Measurements from ENCODE around the gene KIFC3. TPM values are rescaled to one million over a fixed set of nuclear protein-coding genes. Genes with fewer than 3 reads are reported as not detected.
A peak's percentile ranks its signal among the peaks of the same experiment; 100 is the strongest.

The KIFC3 gene
- total RNA-seq, 6 experiments from 2014 or later = 51.8 to 81.5 (median 72.7) TPM

DNA sequence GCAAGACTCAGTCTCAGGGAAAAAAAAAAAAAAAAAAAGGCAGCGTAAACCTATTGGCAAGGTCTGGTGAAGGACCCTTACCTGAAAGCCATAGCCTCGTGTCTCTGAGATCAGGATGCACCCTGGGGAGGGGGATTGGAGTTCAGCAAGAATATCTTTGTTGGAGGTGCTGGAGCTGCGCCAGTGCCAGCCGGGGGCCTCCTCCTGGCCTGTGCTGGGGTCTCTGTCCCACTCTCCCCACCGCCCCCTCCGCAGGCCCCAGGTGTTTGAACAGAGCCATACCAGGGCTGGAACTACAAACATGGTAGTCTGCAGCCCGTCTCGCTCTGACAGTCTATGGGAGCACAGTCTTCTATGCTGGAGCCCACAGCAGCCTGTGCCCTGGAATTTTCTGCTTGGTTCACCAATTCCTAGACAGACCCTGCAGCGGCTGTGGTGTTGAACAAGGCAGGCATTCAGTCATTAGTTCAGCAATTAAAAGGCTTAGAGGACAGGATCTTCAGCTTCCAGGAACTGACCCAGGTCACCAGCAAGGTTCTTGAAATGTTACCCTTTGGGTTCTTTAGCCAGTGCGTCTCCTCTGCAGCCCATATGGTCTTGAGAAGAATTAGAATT is 42.2 kb upstream of the KIFC3 start:
- Mint-ChIP-seq H3K27me3 (ENCODE audit: insufficient read depth) (peaks cover 28% of the 10 kb centered on the region), H3K36me3 (ENCODE audit: low read depth) (no peaks in the 10 kb centered on the region), H3K4me1 (ENCODE audit: low read depth) (peaks cover 7% of the 10 kb centered on the region; the same call in 1 of the 2 replicates), H3K9me3 (no peaks in the 10 kb centered on the region), H3K27ac (no peak overlapping the region), H3K4me3 (no peak overlapping the region)
- TF ChIP-seq, protein P1, sequence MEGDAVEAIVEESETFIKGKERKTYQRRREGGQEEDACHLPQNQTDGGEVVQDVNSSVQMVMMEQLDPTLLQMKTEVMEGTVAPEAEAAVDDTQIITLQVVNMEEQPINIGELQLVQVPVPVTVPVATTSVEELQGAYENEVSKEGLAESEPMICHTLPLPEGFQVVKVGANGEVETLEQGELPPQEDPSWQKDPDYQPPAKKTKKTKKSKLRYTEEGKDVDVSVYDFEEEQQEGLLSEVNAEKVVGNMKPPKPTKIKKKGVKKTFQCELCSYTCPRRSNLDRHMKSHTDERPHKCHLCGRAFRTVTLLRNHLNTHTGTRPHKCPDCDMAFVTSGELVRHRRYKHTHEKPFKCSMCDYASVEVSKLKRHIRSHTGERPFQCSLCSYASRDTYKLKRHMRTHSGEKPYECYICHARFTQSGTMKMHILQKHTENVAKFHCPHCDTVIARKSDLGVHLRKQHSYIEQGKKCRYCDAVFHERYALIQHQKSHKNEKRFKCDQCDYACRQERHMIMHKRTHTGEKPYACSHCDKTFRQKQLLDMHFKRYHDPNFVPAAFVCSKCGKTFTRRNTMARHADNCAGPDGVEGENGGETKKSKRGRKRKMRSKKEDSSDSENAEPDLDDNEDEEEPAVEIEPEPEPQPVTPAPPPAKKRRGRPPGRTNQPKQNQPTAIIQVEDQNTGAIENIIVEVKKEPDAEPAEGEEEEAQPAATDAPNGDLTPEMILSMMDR (IDR thresholded peaks at IDR 0.05) = no peak
- DNase-seq = no peak

DNA sequence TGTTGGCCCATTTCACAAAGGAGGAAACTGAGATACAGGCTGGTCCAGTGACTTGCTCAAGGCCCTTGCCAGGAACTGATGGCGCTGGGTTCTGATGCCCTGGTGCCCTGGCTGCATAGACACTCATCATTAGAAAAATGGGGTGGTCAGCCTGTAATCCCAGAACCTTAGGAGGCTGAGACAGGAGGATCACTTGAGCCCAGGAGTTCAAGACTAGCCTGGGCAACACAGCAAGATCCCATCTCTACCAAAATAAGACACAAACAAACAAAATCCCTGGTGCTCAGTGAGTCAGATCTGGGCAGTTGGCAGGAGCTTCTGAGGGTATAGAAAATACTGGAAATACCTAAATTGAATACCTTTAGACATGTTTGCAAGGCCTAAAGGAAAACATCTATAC is 41.1 kb upstream of the KIFC3 start:
- peaks cover 12% of the 10 kb centered on the region for H3K4me1 Mint-ChIP-seq (ENCODE audit: low read depth)
- no peak overlapping the region for H3K27ac Mint-ChIP-seq
- TF ChIP-seq, protein P1 (IDR thresholded peaks at IDR 0.05) = no peak
- no peak overlapping the region for H3K4me3 Mint-ChIP-seq
- H3K36me3 Mint-ChIP-seq (ENCODE audit: low read depth) = no peaks in the 10 kb centered on the region
- H3K27me3 Mint-ChIP-seq (ENCODE audit: insufficient read depth) = peaks cover 27% of the 10 kb centered on the region
- no peaks in the 10 kb centered on the region for H3K9me3 Mint-ChIP-seq
- no peak for DNase-seq

DNA sequence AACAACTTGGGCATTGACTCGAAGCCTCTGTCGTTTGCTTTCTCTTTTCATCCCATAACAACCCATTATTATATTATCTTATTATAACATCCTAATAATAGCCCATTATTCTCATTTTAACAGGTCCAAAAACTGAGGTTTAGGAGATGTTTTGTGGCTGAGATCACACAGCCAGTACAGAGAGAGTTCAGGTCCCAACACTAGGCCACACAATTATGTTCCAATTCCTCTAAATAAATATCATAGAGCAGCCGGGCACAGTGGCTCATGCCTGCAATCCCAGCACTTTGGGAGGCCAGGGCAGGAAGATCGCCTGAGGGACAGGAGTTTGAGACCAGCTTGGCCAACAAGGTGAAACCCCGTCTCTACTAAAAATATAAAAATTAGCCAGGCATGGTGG is 40.3 kb upstream of the KIFC3 start:
- Mint-ChIP-seq H3K27me3 (ENCODE audit: insufficient read depth) (peaks cover 22% of the 10 kb centered on the region), H3K36me3 (ENCODE audit: low read depth) (no peaks in the 10 kb centered on the region), H3K4me3 (no peak overlapping the region), H3K27ac (no peak overlapping the region), H3K9me3 (no peaks in the 10 kb centered on the region), H3K4me1 (ENCODE audit: low read depth) (peaks cover 20% of the 10 kb centered on the region)
- DNase-seq = no peak
- TF ChIP-seq, protein P1 (IDR thresholded peaks at IDR 0.05) = no peak

DNA sequence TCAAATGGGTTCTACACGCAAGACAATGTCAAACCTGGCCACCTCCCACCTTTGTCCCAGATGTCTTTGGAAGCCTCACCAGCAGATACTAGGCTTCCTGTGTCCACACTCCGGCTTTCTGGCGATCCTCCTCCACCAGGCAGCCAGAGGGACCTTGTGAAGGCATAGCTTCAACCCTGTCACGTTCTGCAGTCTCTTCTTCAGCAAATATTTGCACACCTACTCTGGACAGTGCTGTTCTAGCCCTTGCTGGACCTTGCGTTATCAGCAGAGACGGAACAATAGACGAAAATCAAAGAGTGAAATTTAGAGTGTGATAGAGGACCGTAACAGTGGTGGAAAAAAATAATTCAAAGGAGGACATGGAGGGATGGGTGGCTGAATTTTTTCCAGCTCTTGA is 38.5 kb upstream of the KIFC3 start:
- no peaks in the 10 kb centered on the region for H3K9me3 Mint-ChIP-seq
- H3K4me1 Mint-ChIP-seq (ENCODE audit: low read depth) = peaks cover 26% of the 10 kb centered on the region
- H3K36me3 Mint-ChIP-seq (ENCODE audit: low read depth) = no peaks in the 10 kb centered on the region
- DNase-seq = no peak
- H3K27me3 Mint-ChIP-seq (ENCODE audit: insufficient read depth) = peaks cover 18% of the 10 kb centered on the region
- TF ChIP-seq, protein P1 (IDR thresholded peaks at IDR 0.05) = no peak
- H3K4me3 Mint-ChIP-seq = no peak overlapping the region
- no peak overlapping the region for H3K27ac Mint-ChIP-seq

DNA sequence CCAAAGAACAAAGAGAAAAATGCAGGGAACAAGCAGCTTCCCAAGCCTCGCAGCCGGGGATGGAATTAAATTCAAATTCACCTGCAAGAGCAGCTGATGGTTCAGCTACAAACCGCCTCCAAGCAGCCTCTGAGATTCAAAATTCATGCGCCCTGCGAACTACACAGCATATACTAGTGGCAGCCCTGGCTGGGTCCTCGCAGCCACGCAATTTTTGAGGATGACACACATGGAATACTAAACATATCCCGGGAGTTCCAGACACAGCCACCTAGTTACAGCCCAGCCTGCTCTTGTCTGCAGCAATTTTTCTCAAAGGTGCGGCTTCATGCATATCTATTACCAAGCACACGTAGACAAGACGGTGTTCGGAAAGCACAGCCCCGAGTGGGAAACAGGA is 35.9 kb upstream of the KIFC3 start:
- H3K4me1 Mint-ChIP-seq (ENCODE audit: low read depth) = peaks cover 38% of the 10 kb centered on the region
- no peak overlapping the region for H3K27ac Mint-ChIP-seq
- peaks cover 8% of the 10 kb centered on the region for H3K27me3 Mint-ChIP-seq (ENCODE audit: insufficient read depth)
- peak; percentile 4 for DNase-seq
- TF ChIP-seq, protein P1 (IDR thresholded peaks at IDR 0.05) = no peak
- H3K36me3 Mint-ChIP-seq (ENCODE audit: low read depth) = no peaks in the 10 kb centered on the region
- peak overlapping the region; percentile 4; the same call in 1 of the 2 replicates for H3K4me3 Mint-ChIP-seq
- no peaks in the 10 kb centered on the region for H3K9me3 Mint-ChIP-seq

Measured in HFFc6 (cell line).